IMR-90 (cell line): Measurements from ENCODE around the gene PGPEP1. TPM values are rescaled to one million over a fixed set of nuclear protein-coding genes. Genes with fewer than 3 reads are reported as not detected.

Experiments used
- ATAC-seq: fragments of 200-7000 bp; cut with Tn5 transposase; 2 replicates; pipeline ENCODE4 v1.9.1; 2020; ENCODE audit warnings: low read depth, mild to moderate bottlenecking, moderate library complexity
- BruUV-seq: library from RNA; stranded (reverse); fragments of 400-500 nt; replicated peaks from 2 replicates; lab custom pipeline; 2021; lab: Mats Ljungman, UMichigan
- CTCF ChIA-PET: fragments of 300-600 bp; formaldehyde crosslinking; extraction: SDS; loops from one replicate; lab custom pipeline; 2021; ENCODE audit warnings: antibody characterized with exemption; lab: Yijun Ruan, JAX
- POLR2A ChIA-PET: fragments of 300-600 bp; sonication (Branson Sonifier 250); formaldehyde crosslinking; loops from one replicate; lab custom pipeline; 2022; ENCODE audit warnings: antibody characterized with exemption; ENCODE audit not compliant: unreplicated experiment; lab: Charles Lee
- DNase-seq: peaks from one replicate; pipeline ENCODE4 v3.0.0; 2013
- H2AFZ ChIP-seq: replicated peaks from 2 replicates; pipeline ENCODE3; 2013; ENCODE audit warnings: low read length, mild to moderate bottlenecking; ENCODE audit not compliant: poor library complexity
- H2AK5ac ChIP-seq: 2 replicates; pipeline ENCODE4 v1.6.1; 2013; ENCODE audit warnings: low read depth, low read length, inconsistent platforms
- H2AK9ac ChIP-seq: replicated peaks from 2 replicates; pipeline ENCODE3; 2013; ENCODE audit warnings: mild to moderate bottlenecking, low read depth, low read length, moderate library complexity; ENCODE audit not compliant: poor library complexity
- H2BK120ac ChIP-seq: 2 replicates; pipeline ENCODE4 v1.6.1; 2013; ENCODE audit warnings: low read depth, low read length, inconsistent platforms
- H2BK15ac ChIP-seq: 3 replicates; pipeline ENCODE4 v1.6.1; 2013; ENCODE audit warnings: low read depth, low read length, inconsistent platforms
- H2BK20ac ChIP-seq: 2 replicates; pipeline ENCODE4 v1.6.1; 2013; ENCODE audit warnings: low read depth, mild to moderate bottlenecking, inconsistent platforms, low read length, moderate library complexity
- H2BK5ac ChIP-seq: 2 replicates; pipeline ENCODE4 v1.6.1; 2013; ENCODE audit warnings: mild to moderate bottlenecking, low read depth, low read length, inconsistent platforms; ENCODE audit not compliant: poor library complexity, severe bottlenecking
- H3K14ac ChIP-seq: replicated peaks from 2 replicates; pipeline ENCODE4 v1.6.1; 2013; ENCODE audit warnings: low read depth, low read length, inconsistent platforms
- H3K18ac ChIP-seq: 2 replicates; pipeline ENCODE4 v1.6.1; 2013; ENCODE audit warnings: low read depth, low read length, control low read depth
- H3K23ac ChIP-seq: 2 replicates; pipeline ENCODE4 v1.6.1; 2013; ENCODE audit warnings: low read depth, low read length, inconsistent platforms
- H3K27ac ChIP-seq: 2 replicates; pipeline ENCODE4 v1.5.1; 2013; ENCODE audit warnings: mild to moderate bottlenecking, control low read depth, low read length; ENCODE audit not compliant: insufficient read depth
- H3K27me3 ChIP-seq: 2 replicates; pipeline ENCODE4 v1.6.1; 2013; ENCODE audit warnings: low read length; ENCODE audit not compliant: control insufficient read depth, insufficient read depth
- H3K36me3 ChIP-seq: 2 replicates; pipeline ENCODE4 v1.6.1; 2013; ENCODE audit warnings: low read length, mixed read lengths; ENCODE audit not compliant: control insufficient read depth, insufficient read depth
- H3K4ac ChIP-seq: 2 replicates; pipeline ENCODE4 v1.6.1; 2013; ENCODE audit warnings: low read depth, low read length, inconsistent platforms
- H3K4me1 ChIP-seq: 2 replicates; pipeline ENCODE4 v1.6.1; 2013; ENCODE audit warnings: low read length, mixed read lengths; ENCODE audit not compliant: control insufficient read depth, insufficient read depth
- H3K4me2 ChIP-seq: 2 replicates; pipeline ENCODE4 v1.6.1; 2013; ENCODE audit warnings: low read depth, mild to moderate bottlenecking, control low read depth, low read length, moderate library complexity
- H3K4me3 ChIP-seq: 2 replicates; pipeline ENCODE4 v1.5.1; 2013; ENCODE audit warnings: low read depth, mild to moderate bottlenecking, control low read depth, low read length, moderate library complexity; ENCODE audit not compliant: insufficient read depth
- H3K56ac ChIP-seq: 2 replicates; pipeline ENCODE4 v1.6.1; 2013; ENCODE audit warnings: low read length, inconsistent platforms; ENCODE audit not compliant: insufficient read depth; ENCODE audit errors: extremely low read depth
- H3K79me1 ChIP-seq, 2 experiments: 2 replicates each; pipeline ENCODE4 v1.6.1; 2013; ENCODE audit warnings: low read length in 2 of 2, inconsistent platforms in 1 of 2, low read depth in 1 of 2
- H3K9ac ChIP-seq: 2 replicates; pipeline ENCODE4 v1.6.1; 2013; ENCODE audit warnings: low read depth, low read length, control low read depth
- H3K9me1 ChIP-seq: 2 replicates; pipeline ENCODE4 v1.6.1; 2013; ENCODE audit warnings: low read length, inconsistent platforms; ENCODE audit not compliant: insufficient read depth
- H3K9me3 ChIP-seq: 2 replicates; pipeline ENCODE4 v1.6.1; 2013; ENCODE audit warnings: low read length; ENCODE audit not compliant: control insufficient read depth, insufficient read depth
- H4K20me1 ChIP-seq: 2 replicates; pipeline ENCODE4 v1.6.1; 2013; ENCODE audit warnings: low read length, inconsistent platforms; ENCODE audit not compliant: insufficient read depth
- H4K5ac ChIP-seq: 2 replicates; pipeline ENCODE4 v1.6.1; 2013; ENCODE audit warnings: mild to moderate bottlenecking, low read depth, low read length, control low read depth
- H4K8ac ChIP-seq, 2 experiments: 2 replicates each; pipeline ENCODE4 v1.6.1; 2013; ENCODE audit warnings: low read depth in 2 of 2, low read length in 2 of 2, control low read depth in 1 of 2, inconsistent platforms in 1 of 2
- H4K91ac ChIP-seq: 2 replicates; pipeline ENCODE4 v1.6.1; 2013; ENCODE audit warnings: low read depth, low read length, inconsistent platforms; ENCODE audit not compliant: insufficient read depth
- BHLHE40 ChIP-seq: fragments of 150-350 bp; IDR thresholded peaks from 2 replicates; pipeline ENCODE4 v1.6.1; 2016; ENCODE audit warnings: mild to moderate bottlenecking, low read depth, low read length
- CEBPB ChIP-seq: IDR thresholded peaks from 2 replicates; pipeline ENCODE4 v1.6.1; 2012; ENCODE audit warnings: low read depth, low read length, improper control_type of control experiment
- CHD1 ChIP-seq: IDR thresholded peaks from 2 replicates; pipeline ENCODE4 v1.6.1; 2012; ENCODE audit warnings: low read depth, low read length, improper control_type of control experiment
- ELK1 ChIP-seq: fragments of 150-350 bp; IDR thresholded peaks from 2 replicates; pipeline ENCODE4 v1.6.1; 2016; ENCODE audit warnings: low read depth, mild to moderate bottlenecking, low read length, moderate library complexity, borderline replicate concordance
- FOS ChIP-seq: fragments of 150-350 bp; IDR thresholded peaks from 2 replicates; pipeline ENCODE4 v1.6.1; 2016; ENCODE audit warnings: low read depth, low read length
- MAFK ChIP-seq: IDR thresholded peaks from 2 replicates; pipeline ENCODE4 v1.6.1; 2012; ENCODE audit warnings: low read depth, low read length, improper control_type of control experiment
- MAZ ChIP-seq: IDR thresholded peaks from 2 replicates; pipeline ENCODE4 v1.6.1; 2012; ENCODE audit warnings: low read depth, mild to moderate bottlenecking, low read length, improper control_type of control experiment, moderate library complexity, borderline replicate concordance
- MXI1 ChIP-seq: IDR thresholded peaks from 2 replicates; pipeline ENCODE4 v1.6.1; 2012; ENCODE audit warnings: low read depth, mild to moderate bottlenecking, low read length, moderate library complexity, borderline replicate concordance
- NFE2L2 ChIP-seq: fragments of 150-350 bp; IDR thresholded peaks from 2 replicates; pipeline ENCODE4 v1.6.1; 2016; ENCODE audit warnings: low read depth, mild to moderate bottlenecking, low read length
- POLR2A ChIP-seq: IDR thresholded peaks from 2 replicates; pipeline ENCODE4 v1.6.1; 2012; ENCODE audit warnings: mild to moderate bottlenecking, low read depth, low read length
- RAD21 ChIP-seq: IDR thresholded peaks from 2 replicates; pipeline ENCODE4 v1.6.1; 2012; ENCODE audit warnings: low read length, improper control_type of control experiment
- RCOR1 ChIP-seq: IDR thresholded peaks from 2 replicates; pipeline ENCODE4 v1.6.1; 2012; ENCODE audit warnings: mild to moderate bottlenecking, low read length, improper control_type of control experiment; ENCODE audit not compliant: insufficient replicate concordance
- RFX5 ChIP-seq: IDR thresholded peaks from 2 replicates; pipeline ENCODE4 v1.8.0; 2012; ENCODE audit warnings: low read depth, mild to moderate bottlenecking, low read length, moderate library complexity
- SMC3 ChIP-seq: fragments of 150-350 bp; IDR thresholded peaks from 2 replicates; pipeline ENCODE4 v1.6.1; 2016; ENCODE audit warnings: low read depth, mild to moderate bottlenecking, antibody characterized with exemption, low read length, moderate library complexity
- USF2 ChIP-seq: fragments of 150-350 bp; IDR thresholded peaks from 2 replicates; pipeline ENCODE4 v1.6.1; 2017; ENCODE audit warnings: mild to moderate bottlenecking, antibody characterized with exemption, low read length, low read depth
- WGBS, 2 experiments: methylation state at CpG; one replicate each; pipeline versions ENCODE4 v1.1.5 to v1.1.7; 2013; ENCODE audit warnings: missing lambda C conversion rate in 2 of 2; ENCODE audit not compliant: insufficient read length in 1 of 2; ENCODE audit errors: extremely low coverage in 2 of 2; 5-methylcytosine and 5-hydroxymethylcytosine counted together
- dilution Hi-C: fragments of 300-500 bp; cut with HindIII; formaldehyde crosslinking; loops from one replicate; pipeline ENCODE4 v1.14.3; 2018; ENCODE audit warnings: low sequenced_read_pairs; ENCODE audit not compliant: unreplicated experiment
- in situ Hi-C: fragments of 300-500 bp; cut with MboI; formaldehyde crosslinking; loops from 3 replicates; pipeline ENCODE4 v1.14.3; 2019; ENCODE audit warnings: low sequenced_read_pairs, inconsistent platforms, mixed read lengths
- intact Hi-C: fragments of 100-400 bp; cut with micrococcal nuclease; formaldehyde crosslinking; loops from 2 replicates; pipeline ENCODE4 v1.10.0; 2022
- polyA plus RNA-seq, 3 experiments: library from polyadenylated mRNA; depleted of rRNA; stranded (reverse); fragments of >200 nt; gene quantifications; 2 replicates each; pipeline ENCODE4 v1.2.3, GENCODE V29; 2012; ENCODE audit warnings: low replicate concordance in 1 of 3
- total RNA-seq: library from RNA; depleted of rRNA; stranded (reverse); fragments of >200 nt; gene quantifications from 2 replicates; pipeline ENCODE4 v1.2.3, GENCODE V29; 2012

Gene PGPEP1
- total and polyA plus RNA-seq, 2 of the 4 experiments (the other 2 are of a cell fraction): 11.8 to 14.3 TPM

DNA sequence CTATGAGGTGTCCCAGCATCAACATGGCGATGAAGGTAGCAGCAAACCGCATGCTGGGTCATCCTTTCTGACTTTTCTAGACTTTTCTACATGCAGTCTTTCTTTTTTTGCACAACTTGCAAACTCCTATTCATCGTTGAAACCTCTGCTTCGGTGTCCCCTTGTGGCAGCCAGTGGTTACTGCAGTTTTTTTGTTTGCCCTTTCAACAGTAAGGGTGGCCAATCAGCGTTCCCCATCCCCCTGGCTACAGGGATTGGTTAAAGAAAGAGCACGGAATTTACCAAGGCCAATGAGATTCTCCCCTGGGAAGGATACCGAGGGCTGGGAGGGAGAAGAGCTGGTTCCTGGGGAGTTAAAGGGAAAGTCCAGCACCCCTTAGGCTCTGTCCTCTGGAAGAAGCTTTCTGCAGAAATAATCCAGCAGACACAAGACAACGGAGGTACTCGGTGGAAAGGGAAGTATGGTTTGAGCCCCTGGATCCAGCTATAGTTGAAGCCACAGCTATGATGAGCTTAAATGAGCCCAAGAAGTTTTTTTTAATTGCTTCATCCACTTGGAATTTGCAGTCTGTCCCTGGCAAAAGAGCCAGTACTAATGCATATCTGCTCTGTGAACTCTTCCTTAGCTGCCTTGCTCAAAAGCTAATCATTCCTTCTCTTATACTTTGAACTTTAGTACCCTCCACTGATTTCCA, 11.9 kb upstream of the PGPEP1 start:
- ChIA-PET POLR2A (interaction anchor here (0.5 to 1.6 kb wide), 7 partner anchors 36 to 527 kb away, joined by 3 to 16 read pairs (median 4); partner anchors contain the start of gene JUND), CTCF (interaction anchor here (0.5 to 3.9 kb wide), 13 partner anchors 10 to 128 kb away, joined by 3 to 39 read pairs (median 4); partner anchors contain the start of genes JUND and SSBP4)
- no peaks in the 10 kb centered on the region for H4K20me1 ChIP-seq
- peak overlapping the region; percentile 85 for H3K27ac ChIP-seq
- H2AK9ac ChIP-seq: no peak overlapping the region
- H3K9me3 ChIP-seq: no peaks in the 10 kb centered on the region
- H3K4me1 ChIP-seq: peaks cover 3% of the 10 kb centered on the region
- peak overlapping the region; percentile 66; the same call in 1 of the 2 replicates for H3K18ac ChIP-seq
- H3K23ac ChIP-seq: peak overlapping the region; percentile 66; the same call in 1 of the 2 replicates
- H3K4me3 ChIP-seq: peak overlapping the region; percentile 35
- H3K36me3 ChIP-seq: no peaks in the 10 kb centered on the region
- peak overlapping the region; percentile 54; the same call in 1 of the 2 replicates for H3K56ac ChIP-seq
- peak overlapping the region; percentile 75 for H3K4ac ChIP-seq
- H2BK120ac ChIP-seq: peak overlapping the region; percentile 69
- DNase-seq: peak; percentile 97
- H2AFZ ChIP-seq: peak overlapping the region; percentile 84
- H4K8ac ChIP-seq: peak overlapping the region; percentile 27 to 91
- H3K4me2 ChIP-seq: peak overlapping the region; percentile 80
- in situ Hi-C loops: loop anchor here (10.0 kb wide), 1 partner anchor 134 kb away; the partner anchor contains the start of gene MPV17L2
- H4K91ac ChIP-seq: peak overlapping the region; percentile 63; the same call in 1 of the 2 replicates
- H2BK15ac ChIP-seq: peak overlapping the region; percentile 24; the same call in 1 of the 3 replicates
- no TSS peak for BruUV-seq
- peak; percentile 100 for ATAC-seq
- H3K9me1 ChIP-seq: 0 out of 2 replicates have a peak, but pooled peaks cover 6% of the 10 kb centered on the region
- H3K9ac ChIP-seq: peak overlapping the region; percentile 77
- intact Hi-C loops: loop anchor here (1.0 kb wide), 1 partner anchor 49 kb away; no protein-coding TSS in a partner anchor
- dilution Hi-C loops: no loop called here
- WGBS, 2 experiments: 0% methylated on average over 1 of the region's 9 CpGs; no CpG with 5 or more reads in 1 of the 2 experiments
- peak overlapping the region; percentile 4; the same call in 1 of the 2 replicates for H4K5ac ChIP-seq
- peak overlapping the region; percentile 92 for H3K14ac ChIP-seq
- peaks cover 0 to 6% of the 10 kb centered on the region in 2 experiments; a peak in 1 of 4 replicates for H3K79me1 ChIP-seq
- H2AK5ac ChIP-seq: no peak overlapping the region; the same call in 1 of the 2 replicates
- H2BK20ac ChIP-seq: peak overlapping the region; percentile 30; the same call in 1 of the 2 replicates
- no peaks in the 10 kb centered on the region; the same call in 1 of the 2 replicates for H3K27me3 ChIP-seq
- H2BK5ac ChIP-seq: peak overlapping the region; percentile 88
- no peak for TF ChIP-seq USF2
- TF ChIP-seq BHLHE40: no peak
- TF ChIP-seq RCOR1: no peak
- TF ChIP-seq ELK1: no peak
- no peak for TF ChIP-seq POLR2A
- TF ChIP-seq RAD21: peak; percentile 87
- peak; percentile 39; the same call in 1 of the 2 replicates for TF ChIP-seq CEBPB
- no peak for TF ChIP-seq MXI1
- TF ChIP-seq NFE2L2: no peak
- TF ChIP-seq RFX5: peak; percentile 61
- TF ChIP-seq FOS: 0 out of 2 replicates have a peak, but pooled peaks have one; percentile 12
- TF ChIP-seq SMC3: peak; percentile 89
- TF ChIP-seq CHD1: no peak
- peak; percentile 66 for TF ChIP-seq MAFK
- TF ChIP-seq MAZ: peak; percentile 50
